CD14-positive monocyte (primary cell): ENCODE results near the gene SLC25A40. TPM values are rescaled to one million over a fixed set of nuclear protein-coding genes. Genes with fewer than 3 reads are reported as not detected.

ENCODE experiments used
- DNase-seq, 3 donors: peaks; one replicate each; pipeline ENCODE4 v3.0.0-alpha.2; 2011 to 2022
- H2AFZ ChIP-seq: 2 replicates; pipeline ENCODE4 v1.6.0; 2012; ENCODE audit warnings: mild to moderate bottlenecking, low read depth, low read length, inconsistent platforms; ENCODE audit not compliant: insufficient read depth, poor library complexity, severe bottlenecking
- H3K27ac ChIP-seq, 2 donors: 1 replicate in 1 of 2; 2 replicates in 1 of 2; pipeline ENCODE4 v1.5.1; 2012 to 2013; ENCODE audit warnings: low read length in 2 of 2, control low read depth in 1 of 2, inconsistent platforms in 1 of 2, low read depth in 1 of 2, mild to moderate bottlenecking in 1 of 2
- H3K27me3 ChIP-seq, 2 donors: one replicate each; pipeline versions ENCODE4 v1.6.0 to v1.6.1; 2011 to 2013; ENCODE audit warnings: low read length in 2 of 2; ENCODE audit not compliant: control insufficient read depth in 2 of 2, insufficient read depth in 2 of 2
- H3K36me3 ChIP-seq, 2 donors: replicated peaks in 1 of 2; 1 replicate in 1 of 2; 2 replicates in 1 of 2; pipeline versions ENCODE4 v1.5.1 to v1.6.1; 2012 to 2013; ENCODE audit warnings: low read length in 2 of 2, control low read depth in 1 of 2, inconsistent platforms in 1 of 2, mild to moderate bottlenecking in 1 of 2; ENCODE audit not compliant: insufficient read depth in 2 of 2, control insufficient read depth in 1 of 2
- H3K4me1 ChIP-seq, 2 donors: 1 replicate in 1 of 2; 2 replicates in 1 of 2; pipeline versions ENCODE4 v1.5.1 to v1.6.1; 2012 to 2013; ENCODE audit warnings: low read length in 2 of 2, control low read depth in 1 of 2, inconsistent platforms in 1 of 2, mild to moderate bottlenecking in 1 of 2, moderate library complexity in 1 of 2; ENCODE audit not compliant: insufficient read depth in 2 of 2, control insufficient read depth in 1 of 2
- H3K4me2 ChIP-seq: replicated peaks from 2 replicates; pipeline ENCODE3; 2012; ENCODE audit warnings: low read length, moderate library complexity, mild to moderate bottlenecking; ENCODE audit not compliant: poor library complexity, severe bottlenecking; ENCODE audit errors: extremely low read depth
- H3K4me3 ChIP-seq, 3 experiments: fragments of 200-600 bp in 1 of 3; sonication (generic) in 1 of 3; replicated peaks in 1 of 3; 1 replicate in 2 of 3; 2 replicates in 1 of 3; pipeline ENCODE4 v1.5.1; 2011 to 2013; ENCODE audit warnings: low read length in 3 of 3, mild to moderate bottlenecking in 3 of 3, control low read depth in 2 of 3, low read depth in 2 of 3, inconsistent platforms in 1 of 3, moderate library complexity in 1 of 3
- H3K79me2 ChIP-seq: 2 replicates; pipeline ENCODE4 v1.6.0; 2012; ENCODE audit warnings: mild to moderate bottlenecking, control low read depth, inconsistent platforms, low read length, moderate library complexity; ENCODE audit not compliant: insufficient read depth
- H3K9ac ChIP-seq: 2 replicates; pipeline ENCODE4 v1.6.0; 2017; ENCODE audit warnings: low read length, mild to moderate bottlenecking; ENCODE audit not compliant: insufficient read depth, poor library complexity, severe bottlenecking
- H3K9me3 ChIP-seq, 2 donors: replicated peaks in 1 of 2; 1 replicate in 1 of 2; 2 replicates in 1 of 2; pipeline versions ENCODE4 v1.5.1 to v1.6.1; 2012 to 2013; ENCODE audit warnings: low read length in 2 of 2, control low read depth in 1 of 2; ENCODE audit not compliant: control insufficient read depth in 1 of 2, insufficient read depth in 1 of 2
- H4K20me1 ChIP-seq: 2 replicates; pipeline ENCODE4 v1.6.0; 2012; ENCODE audit warnings: mild to moderate bottlenecking, low read length, control low read depth, moderate library complexity; ENCODE audit not compliant: insufficient read depth
- H3K27ac Mint-ChIP-seq, 7 donors: one replicate each; pipeline ENCODE4 v1.8.0; 2020; ENCODE audit warnings: mild to moderate bottlenecking in 7 of 7, mixed read lengths in 7 of 7, moderate library complexity in 6 of 7, inconsistent platforms in 2 of 7
- H3K27me3 Mint-ChIP-seq, 3 donors: one replicate each; pipeline ENCODE4 v1.8.0; 2021 to 2022; ENCODE audit warnings: low read depth in 3 of 3, mild to moderate bottlenecking in 3 of 3, mixed read lengths in 3 of 3, moderate library complexity in 3 of 3, inconsistent platforms in 1 of 3
- H3K36me3 Mint-ChIP-seq, 2 donors: one replicate each; pipeline ENCODE4 v1.8.0; 2020; ENCODE audit warnings: mixed read lengths in 2 of 2, inconsistent platforms in 1 of 2, mild to moderate bottlenecking in 1 of 2
- H3K4me1 Mint-ChIP-seq: one replicate; pipeline ENCODE4 v1.8.0; 2020; ENCODE audit warnings: mild to moderate bottlenecking, mixed read lengths
- H3K4me3 Mint-ChIP-seq, 2 donors: one replicate each; pipeline ENCODE4 v1.8.0; 2020; ENCODE audit warnings: mild to moderate bottlenecking in 2 of 2, mixed read lengths in 2 of 2, moderate library complexity in 1 of 2
- H3K9me3 Mint-ChIP-seq, 7 donors: one replicate each; pipeline ENCODE4 v1.8.0; 2020 to 2022; ENCODE audit warnings: mixed read lengths in 7 of 7, mild to moderate bottlenecking in 6 of 7, moderate library complexity in 6 of 7, inconsistent platforms in 2 of 7
- CTCF ChIP-seq: fragments of 200-600 bp; IDR thresholded peaks from one replicate; pipeline ENCODE4 v1.8.0; 2022; ENCODE audit warnings: antibody characterized with exemption, mild to moderate bottlenecking
- WGBS: methylation state at CpG from one replicate; pipeline ENCODE4 v1.1.5; 2013; ENCODE audit warnings: missing lambda C conversion rate; ENCODE audit not compliant: insufficient coverage; 5-methylcytosine and 5-hydroxymethylcytosine counted together
- intact Hi-C, 2 donors: fragments of 100-400 bp; cut with micrococcal nuclease; formaldehyde crosslinking; loops; one replicate each; pipeline versions ENCODE4 v1.15.0 to v1.15.1; 2023
- polyA plus RNA-seq, 3 donors: library from polyadenylated mRNA; depleted of rRNA in 1 of 3; unstranded in 2 of 3; stranded (reverse) in 1 of 3; fragments of 300-500 nt in 2 of 3; fragments of >200 nt in 1 of 3; fragmentation: Illumina TruSeq in 2 of 3; gene quantifications; 1 replicate in 2 of 3; 2 replicates in 1 of 3; pipeline ENCODE4 v1.2.3, GENCODE V29; 2012 to 2021

The SLC25A40 gene
- polyA plus RNA-seq, 3 donors, result 23.5 to 36.3 (median 26.2) TPM

GRCh38 chr7:87920578-87920977 is 44.4 kb upstream of the SLC25A40 start:
- Histone ChIP-seq H3K27ac (no peak overlapping the region), H2AFZ (no peak overlapping the region), H3K27me3 (no peaks in the 10 kb centered on the region), H3K4me3 (no peak overlapping the region), H3K9me3 (no peaks in the 10 kb centered on the region), H3K9ac (no peak overlapping the region), H3K79me2 (no peaks in the 10 kb centered on the region), H3K4me1 (no peaks in the 10 kb centered on the region), H3K36me3 (no peaks in the 10 kb centered on the region), H4K20me1 (no peaks in the 10 kb centered on the region), H3K4me2 (no peak overlapping the region)
- DNase-seq, result no peak
- no peaks in the 10 kb centered on the region for H3K36me3 Mint-ChIP-seq
- no peaks in the 10 kb centered on the region for H3K4me1 Mint-ChIP-seq
- H3K27ac Mint-ChIP-seq, result no peak overlapping the region
- intact Hi-C loops, result no loop called here
- WGBS, result 100% methylated on average over 3 of the region's 5 CpGs
- no peak overlapping the region for H3K4me3 Mint-ChIP-seq
- peaks cover 2% of the 10 kb centered on the region in 3 donors for H3K27me3 Mint-ChIP-seq
- no peak for TF ChIP-seq CTCF
- H3K9me3 Mint-ChIP-seq, result peaks cover 0 to 3% (median 0%) of the 10 kb centered on the region in 7 donors

- DNase-seq, result no peak
- Histone ChIP-seq H3K4me2 (no peak overlapping the region), H3K9ac (no peak overlapping the region), H3K36me3 (no peaks in the 10 kb centered on the region), H4K20me1 (no peaks in the 10 kb centered on the region), H3K4me3 (no peak overlapping the region), H2AFZ (peak overlapping the region; percentile 13), H3K27me3 (no peaks in the 10 kb centered on the region), H3K9me3 (no peaks in the 10 kb centered on the region), H3K4me1 (no peaks in the 10 kb centered on the region), H3K27ac (no peak overlapping the region), H3K79me2 (no peaks in the 10 kb centered on the region)
- no peaks in the 10 kb centered on the region for H3K4me1 Mint-ChIP-seq
- H3K36me3 Mint-ChIP-seq, result no peaks in the 10 kb centered on the region
- no peak for TF ChIP-seq CTCF
- H3K4me3 Mint-ChIP-seq, result no peak overlapping the region
- intact Hi-C loops, result no loop called here
- H3K9me3 Mint-ChIP-seq, result peaks cover 0 to 3% (median 0%) of the 10 kb centered on the region in 7 donors
- WGBS, result 95% methylated on average over 6 of the region's 6 CpGs
- peaks cover 2% of the 10 kb centered on the region in 3 donors for H3K27me3 Mint-ChIP-seq
- H3K27ac Mint-ChIP-seq, result no peak overlapping the region
These were observed 43.7 kb upstream of the SLC25A40 start for GRCh38 chr7:87919875-87920274.
